ENCODE measurements around the gene PALD1.

GRCh38 chr10:70596110-70596798 is 117.7 kb downstream of the PALD1 start:
- TF ChIP-seq CTCF (IDR thresholded peaks at IDR 0.05; ENCODE audit: insufficient read depth, low read length): no peak
- no peak for TF ChIP-seq REST (IDR thresholded peaks at IDR 0.05; ENCODE audit: insufficient replicate concordance, low read depth)

All from HL-60 (cell line).